ENCODE data around the gene NEURL1B.

DNA sequence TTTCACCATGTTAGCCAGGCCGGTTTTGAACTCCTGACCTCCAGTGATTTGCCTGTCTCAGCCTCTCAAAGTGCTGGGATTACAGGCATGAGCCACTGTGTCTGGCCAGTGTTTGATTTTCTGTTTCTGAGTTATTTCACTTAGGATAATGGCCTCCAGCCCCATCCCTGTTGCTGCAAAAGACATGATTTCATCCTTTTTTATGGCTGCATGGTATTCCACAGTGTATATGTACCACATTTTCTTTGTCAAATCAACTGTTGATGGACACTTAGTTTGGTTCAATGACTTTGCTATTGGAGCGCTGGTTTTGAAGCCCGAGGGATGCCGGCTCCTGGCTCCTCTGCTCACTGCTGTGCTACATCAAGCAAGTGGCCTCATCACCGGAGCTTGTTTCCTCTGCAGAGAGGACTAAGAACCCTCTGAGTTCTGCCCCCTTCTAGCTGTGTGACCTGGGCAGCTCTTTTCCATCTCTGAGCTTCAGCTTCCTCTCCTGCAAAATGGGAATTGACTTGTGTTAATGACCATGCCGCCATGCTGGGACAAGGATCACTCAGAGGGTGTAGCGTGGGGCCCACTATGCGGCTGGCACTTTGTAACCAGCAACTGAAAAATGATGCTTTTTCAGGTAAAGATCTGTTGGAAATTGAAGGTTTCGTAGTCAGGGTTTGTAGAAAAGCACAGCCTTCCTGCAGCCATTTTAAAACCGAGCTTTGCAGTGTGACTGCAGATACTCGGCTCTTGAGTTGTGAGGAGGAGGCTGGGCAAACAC is 4.6 kb upstream of the NEURL1B start:
- TF ChIP-seq, protein P1, sequence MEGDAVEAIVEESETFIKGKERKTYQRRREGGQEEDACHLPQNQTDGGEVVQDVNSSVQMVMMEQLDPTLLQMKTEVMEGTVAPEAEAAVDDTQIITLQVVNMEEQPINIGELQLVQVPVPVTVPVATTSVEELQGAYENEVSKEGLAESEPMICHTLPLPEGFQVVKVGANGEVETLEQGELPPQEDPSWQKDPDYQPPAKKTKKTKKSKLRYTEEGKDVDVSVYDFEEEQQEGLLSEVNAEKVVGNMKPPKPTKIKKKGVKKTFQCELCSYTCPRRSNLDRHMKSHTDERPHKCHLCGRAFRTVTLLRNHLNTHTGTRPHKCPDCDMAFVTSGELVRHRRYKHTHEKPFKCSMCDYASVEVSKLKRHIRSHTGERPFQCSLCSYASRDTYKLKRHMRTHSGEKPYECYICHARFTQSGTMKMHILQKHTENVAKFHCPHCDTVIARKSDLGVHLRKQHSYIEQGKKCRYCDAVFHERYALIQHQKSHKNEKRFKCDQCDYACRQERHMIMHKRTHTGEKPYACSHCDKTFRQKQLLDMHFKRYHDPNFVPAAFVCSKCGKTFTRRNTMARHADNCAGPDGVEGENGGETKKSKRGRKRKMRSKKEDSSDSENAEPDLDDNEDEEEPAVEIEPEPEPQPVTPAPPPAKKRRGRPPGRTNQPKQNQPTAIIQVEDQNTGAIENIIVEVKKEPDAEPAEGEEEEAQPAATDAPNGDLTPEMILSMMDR (conservative IDR thresholded peaks at IDR 0.05): no peak
- no peak for TF ChIP-seq ZFX (IDR thresholded peaks at IDR 0.05)
